HG03342 (cell line): ENCODE results near the gene ICE2.

Experiments used
- ATAC-seq: cut with Tn5 transposase; IDR thresholded peaks from one replicate; pipeline ENCODE4 v1.9.1; 2021; ENCODE audit warnings: mild to moderate bottlenecking, moderate library complexity; ENCODE audit not compliant: unreplicated experiment

The ICE2 gene

DNA sequence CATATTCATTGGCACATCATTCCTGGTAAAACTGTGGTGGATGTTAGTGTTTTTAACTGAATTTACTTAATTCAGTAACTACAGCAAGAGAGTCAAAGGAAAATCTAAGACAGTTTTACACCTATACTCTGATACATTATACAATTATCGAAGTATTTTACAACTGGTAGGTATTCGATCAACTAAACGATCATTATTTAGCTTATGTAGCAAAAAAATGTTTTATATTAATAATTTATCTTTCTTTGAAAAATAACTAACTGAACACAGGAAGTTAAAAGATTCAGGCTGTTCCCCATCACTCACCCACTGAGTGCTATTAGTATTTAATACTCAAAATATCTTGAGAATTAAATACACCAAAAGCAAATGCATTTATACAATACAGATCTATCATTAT, 21.0 kb downstream of the ICE2 start:
- no peak for ATAC-seq

GRCh38 chr15:60454824-60455223, 24.1 kb downstream of the ICE2 start:
- ATAC-seq, result no peak

DNA sequence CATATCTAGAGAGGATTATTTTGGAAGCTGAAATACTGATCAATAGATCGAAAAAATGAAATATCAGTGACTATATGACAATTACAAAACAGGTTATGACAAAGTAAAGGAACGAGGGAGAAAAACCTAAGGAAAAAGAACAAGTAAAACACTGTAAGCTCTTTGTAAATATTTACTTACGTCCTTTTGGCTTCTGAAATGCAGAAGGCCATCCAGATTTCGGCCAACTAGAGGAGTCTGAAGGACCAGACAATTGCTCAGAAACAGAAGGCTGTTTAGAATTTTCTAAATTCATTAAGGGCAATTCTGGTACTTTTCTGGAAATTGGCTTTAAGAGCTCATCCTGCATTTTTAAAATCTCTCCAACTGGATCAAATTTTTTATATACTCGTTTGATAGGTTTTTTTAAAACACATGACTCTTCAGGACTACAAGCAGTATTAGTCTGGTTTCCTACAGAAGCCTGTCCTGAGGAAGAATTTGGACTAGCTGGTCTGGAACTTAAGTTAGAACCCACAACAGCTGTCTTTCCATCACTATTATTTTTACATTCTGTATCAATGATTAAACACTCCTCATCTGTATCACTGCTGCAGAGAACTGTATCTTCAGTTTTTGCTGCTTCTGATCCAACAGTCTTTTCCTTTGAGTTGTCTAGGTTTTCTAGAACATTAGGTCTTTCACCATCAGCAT, 30.1 kb downstream of the ICE2 start:
- no peak for ATAC-seq

DNA sequence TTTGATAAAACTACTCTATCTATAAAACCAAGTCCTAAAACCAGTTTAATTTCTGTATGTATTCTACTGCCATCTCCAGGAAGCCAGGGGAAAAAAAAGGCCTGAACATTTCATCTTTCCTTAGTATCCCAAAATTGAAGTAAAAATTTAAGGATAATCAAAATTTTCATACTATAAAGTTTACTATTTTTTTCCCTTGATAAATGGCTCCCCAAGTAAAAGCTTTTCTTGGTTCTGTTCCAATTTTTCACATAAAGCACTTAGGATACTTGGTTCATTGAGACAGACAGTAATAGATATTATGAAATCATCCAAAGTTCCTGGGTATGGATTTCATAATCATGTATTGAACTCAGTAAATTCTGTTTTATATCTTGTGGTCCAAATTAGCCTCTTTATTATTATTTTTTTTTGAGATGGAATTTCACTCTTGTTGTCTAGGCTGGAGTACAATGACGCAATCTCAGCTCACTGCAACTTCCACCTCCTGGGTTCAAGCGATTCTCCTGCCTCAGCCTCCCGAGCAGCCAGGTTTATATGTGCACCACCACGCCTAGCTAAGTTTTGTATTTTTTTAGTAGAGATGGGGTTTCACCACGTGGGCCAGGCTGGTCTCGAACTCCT, 34.5 kb downstream of the ICE2 start:
- ATAC-seq, result no peak

- ATAC-seq, result no peak
Measured at GRCh38 chr15:60442763-60443162, 36.2 kb downstream of the ICE2 start.

DNA sequence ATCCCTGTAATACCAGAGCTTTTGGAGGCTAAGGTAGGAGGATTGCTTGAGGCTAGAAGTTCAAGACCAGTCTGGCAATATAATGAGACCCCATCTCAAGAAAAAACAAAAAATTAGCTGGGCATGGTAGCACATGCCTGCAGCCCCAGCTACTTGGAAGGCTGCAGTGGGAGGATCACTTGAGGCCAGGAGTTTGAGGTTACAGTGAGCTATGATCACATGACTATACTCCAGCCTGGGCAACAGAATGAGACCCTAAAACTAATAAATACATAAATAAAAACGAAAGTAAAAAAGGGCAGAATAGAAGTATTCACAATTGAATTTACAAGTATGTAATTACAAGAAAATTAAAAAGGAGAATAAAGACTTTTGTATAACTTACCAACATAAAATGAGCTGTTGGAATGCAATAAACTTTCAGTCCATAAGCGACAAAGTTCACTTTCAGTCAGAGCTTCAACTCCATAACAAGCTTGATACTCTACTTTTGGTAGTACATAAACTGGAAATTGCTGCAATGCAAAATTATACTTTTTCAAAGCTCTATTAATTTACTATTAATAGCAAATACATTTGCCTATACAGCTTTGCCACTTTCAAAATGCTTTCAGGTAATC, 36.8 kb downstream of the ICE2 start:
- no peak for ATAC-seq

- ATAC-seq, result no peak
Measured at GRCh38 chr15:60441331-60441730, 37.6 kb downstream of the ICE2 start.

DNA sequence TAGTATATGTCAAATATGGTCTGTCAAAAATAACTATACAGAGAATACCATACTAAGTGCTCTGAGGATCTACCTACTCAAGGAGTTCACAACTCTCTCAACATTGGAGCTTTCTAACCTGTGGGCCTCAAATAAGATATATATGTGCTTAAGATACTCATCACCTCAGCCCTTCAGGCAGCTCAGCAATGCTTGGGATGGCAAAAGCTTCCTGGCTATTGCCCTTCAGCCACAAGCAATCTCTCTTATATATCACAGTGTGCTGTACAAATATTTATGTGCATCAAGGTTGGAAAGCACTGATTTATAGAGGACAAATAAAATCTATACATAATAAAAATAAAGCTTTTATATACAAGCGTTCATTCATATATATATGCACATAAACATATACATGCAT, 40.3 kb downstream of the ICE2 start:
- ATAC-seq, result no peak

DNA sequence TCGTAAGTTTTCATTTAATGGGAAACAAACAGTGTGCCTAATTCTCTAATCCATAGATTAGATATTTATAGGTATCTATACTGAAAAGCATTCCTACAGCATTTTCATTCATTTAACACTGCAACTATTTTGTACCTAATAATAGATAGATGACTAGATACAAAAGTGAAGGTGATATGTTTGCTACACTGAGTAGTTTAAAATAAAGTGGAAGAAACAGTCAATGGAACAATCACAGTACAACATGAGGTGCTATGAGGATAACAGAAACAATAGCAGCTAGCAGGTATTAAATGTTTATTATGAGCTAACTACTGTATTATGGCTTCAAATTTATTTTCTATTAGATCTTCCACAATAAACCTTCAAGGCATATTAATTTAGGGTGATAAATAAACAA, 50.0 kb downstream of the ICE2 start:
- no peak for ATAC-seq

- no peak for ATAC-seq
Measured at GRCh38 chr15:60426870-60427508, 52.0 kb downstream of the ICE2 start.

DNA sequence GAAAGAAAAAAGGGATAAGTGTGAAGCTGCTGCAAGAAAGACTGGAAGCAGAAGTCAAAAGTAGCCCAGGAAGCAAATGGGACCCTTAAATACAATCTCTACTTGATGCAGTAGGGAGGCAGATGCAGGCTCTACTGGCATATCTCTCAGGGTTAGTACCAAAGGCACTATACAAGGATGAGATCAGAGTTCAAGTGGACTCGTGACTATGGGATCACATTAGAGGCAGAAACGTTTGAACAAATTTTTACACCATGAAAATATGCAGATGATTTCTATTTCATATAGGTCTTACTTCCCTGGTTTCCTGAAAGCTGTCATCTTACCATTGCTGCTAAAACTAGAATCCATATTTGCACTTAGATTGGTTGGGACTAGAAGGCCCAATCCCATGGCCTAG, 53.5 kb downstream of the ICE2 start:
- ATAC-seq, result no peak

DNA sequence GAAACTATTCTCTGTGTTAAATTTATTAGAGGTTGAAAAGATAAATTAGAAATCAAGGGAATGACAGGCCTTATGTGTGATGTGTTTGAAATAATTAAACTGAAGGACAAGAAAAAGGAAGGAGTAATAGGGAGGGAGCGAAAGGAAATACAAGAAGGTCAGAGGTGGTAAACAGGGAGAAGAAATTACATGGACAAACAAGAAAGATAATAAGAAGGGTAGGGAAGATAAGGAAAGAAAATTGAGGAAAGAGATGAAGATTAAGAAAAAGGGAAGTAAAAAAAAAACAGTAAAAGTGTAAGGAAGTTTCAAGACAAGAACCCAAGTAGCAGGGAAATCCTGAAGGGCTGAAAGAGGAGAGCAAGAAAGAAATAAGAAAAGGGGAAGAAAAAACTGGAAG, 54.9 kb downstream of the ICE2 start:
- ATAC-seq, result no peak

GRCh38 chr15:60423537-60423936, 55.4 kb downstream of the ICE2 start:
- no peak for ATAC-seq

DNA sequence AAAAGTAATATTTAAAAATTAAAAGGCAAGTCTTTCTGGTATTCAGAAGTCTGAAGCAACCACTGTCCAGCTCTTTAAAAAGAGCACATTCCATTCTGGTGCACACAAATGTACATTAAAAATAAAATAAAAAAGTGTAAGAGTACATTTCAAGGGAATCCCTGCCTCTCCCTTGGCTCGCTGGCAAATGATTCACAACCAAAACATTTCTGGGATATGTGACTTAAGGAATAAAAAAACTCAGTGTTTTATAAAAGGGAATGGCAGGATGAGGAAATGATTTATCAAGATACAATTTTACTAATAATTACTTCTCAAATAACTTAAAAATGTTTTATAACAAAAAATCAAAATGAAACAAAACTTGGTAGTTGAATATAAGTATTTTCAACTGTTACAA, 57.4 kb downstream of the ICE2 start:
- ATAC-seq, result no peak

- no peak for ATAC-seq
Measured at GRCh38 chr15:60420203-60420716, 58.7 kb downstream of the ICE2 start.

GRCh38 chr15:60419753-60420152, 59.2 kb downstream of the ICE2 start:
- no peak for ATAC-seq

- no peak for ATAC-seq
Measured at GRCh38 chr15:60418096-60418495, 60.8 kb downstream of the ICE2 start.

- no peak for ATAC-seq
Measured at GRCh38 chr15:60417112-60417511, 61.8 kb downstream of the ICE2 start.

- ATAC-seq, result no peak
Measured at GRCh38 chr15:60416484-60416883, 62.5 kb downstream of the ICE2 start.

DNA sequence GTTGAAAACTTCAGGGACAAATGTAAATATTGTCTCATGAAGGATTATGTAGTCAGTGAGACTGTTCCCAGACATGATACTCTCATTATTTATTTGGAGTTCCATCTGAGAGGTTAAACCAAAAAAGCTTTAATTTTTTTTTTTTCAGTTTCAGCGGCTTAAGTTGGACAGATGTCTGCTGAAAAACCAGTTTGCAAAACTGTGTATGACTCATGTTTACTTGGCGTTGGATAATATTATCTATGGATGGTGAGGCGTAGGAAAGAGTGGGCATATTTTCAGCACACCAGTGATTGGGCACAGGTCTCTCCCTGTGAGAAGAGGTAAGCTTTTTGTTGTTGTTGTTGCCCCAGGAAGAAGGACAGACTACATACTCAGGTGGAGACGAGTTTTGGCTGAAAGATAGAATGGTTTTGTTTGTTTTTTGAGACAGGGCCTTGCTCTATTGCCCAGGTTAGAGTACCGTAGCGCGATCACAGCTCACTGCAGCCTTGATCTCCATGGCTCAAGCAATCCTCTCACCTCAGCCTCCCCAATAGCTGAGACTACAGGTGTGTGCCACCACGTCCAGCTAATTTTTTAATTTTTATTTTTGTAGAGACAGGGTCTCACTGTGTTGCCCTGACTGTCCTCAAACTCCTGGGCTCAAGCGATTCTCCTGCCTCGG, 64.8 kb downstream of the ICE2 start:
- no peak for ATAC-seq

DNA sequence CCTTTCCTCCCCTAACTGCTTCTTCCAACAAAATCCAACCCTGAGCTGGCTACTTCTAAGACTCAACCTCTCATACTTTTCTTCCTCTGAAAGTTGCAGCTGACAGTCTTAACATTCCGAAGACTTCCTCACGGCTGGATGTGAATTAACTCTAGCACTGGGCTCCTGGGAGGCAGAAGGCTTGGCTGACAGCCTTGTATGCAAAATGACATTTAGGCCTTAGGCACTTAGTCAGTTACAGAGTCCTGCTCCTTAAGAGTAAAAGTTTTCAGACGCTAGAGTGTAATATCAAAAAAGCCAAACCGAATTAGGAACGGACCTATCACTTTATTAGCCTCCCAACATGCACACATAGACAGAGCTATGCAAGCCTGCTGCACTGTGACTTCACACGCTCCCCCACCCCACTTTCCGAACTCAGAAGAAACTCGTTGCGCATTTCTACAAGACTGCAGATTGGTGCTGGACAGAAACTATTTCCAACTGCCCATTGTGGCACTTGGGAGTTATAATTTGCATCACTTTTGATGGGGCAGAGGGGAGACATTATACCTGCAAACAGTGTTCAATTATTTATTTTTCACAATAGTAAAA, 65.6 kb downstream of the ICE2 start:
- no peak for ATAC-seq
